ENCODE data around the gene MST1.

The MST1 gene

GRCh38 chr3:49664300-49664699 lies 25.0 kb downstream of the MST1 start:
- Mint-ChIP-seq H3K27ac (peak overlapping the region; percentile 65), H3K9me3 (no peaks in the 10 kb centered on the region), H3K4me3 (no peak overlapping the region), H3K4me1 (peaks cover 6% of the 10 kb centered on the region), H3K36me3 (no peaks in the 10 kb centered on the region)
- DNase-seq (ENCODE audit: low spot score in 2 of 2) (no peak), ATAC-seq (no peak)

GRCh38 chr3:49663831-49664230 lies 25.4 kb downstream of the MST1 start:
- H3K4me1 Mint-ChIP-seq = peaks cover 6% of the 10 kb centered on the region
- no peaks in the 10 kb centered on the region for H3K9me3 Mint-ChIP-seq
- no peak overlapping the region for H3K27ac Mint-ChIP-seq
- ATAC-seq (no peak), DNase-seq (ENCODE audit: low spot score in 2 of 2) (no peak)
- no peak overlapping the region for H3K4me3 Mint-ChIP-seq
- no peaks in the 10 kb centered on the region for H3K36me3 Mint-ChIP-seq

GRCh38 chr3:49662720-49663413 lies 26.4 kb downstream of the MST1 start:
- Mint-ChIP-seq H3K27ac (no peak overlapping the region), H3K36me3 (no peaks in the 10 kb centered on the region), H3K4me3 (no peak overlapping the region), H3K9me3 (no peaks in the 10 kb centered on the region), H3K4me1 (peaks cover 6% of the 10 kb centered on the region)
- ATAC-seq = no peak
- no peak for DNase-seq (ENCODE audit: low spot score in 2 of 2)

- H3K27ac Mint-ChIP-seq = no peak overlapping the region
- ATAC-seq = no peak
- DNase-seq (ENCODE audit: low spot score in 2 of 2) = no peak
- no peak overlapping the region for H3K4me3 Mint-ChIP-seq
- no peaks in the 10 kb centered on the region for H3K9me3 Mint-ChIP-seq
- peaks cover 6% of the 10 kb centered on the region for H3K4me1 Mint-ChIP-seq
- H3K36me3 Mint-ChIP-seq = no peaks in the 10 kb centered on the region
Observed at GRCh38 chr3:49662021-49662420, 27.3 kb downstream of the MST1 start.

- Mint-ChIP-seq H3K9me3 (no peaks in the 10 kb centered on the region), H3K27ac (no peak overlapping the region), H3K4me1 (peaks cover 10% of the 10 kb centered on the region), H3K36me3 (no peaks in the 10 kb centered on the region), H3K4me3 (no peak overlapping the region)
- ATAC-seq = no peak
- no peak for DNase-seq (ENCODE audit: low spot score in 2 of 2)
Observed at GRCh38 chr3:49661281-49661680, 28.0 kb downstream of the MST1 start.

- DNase-seq (ENCODE audit: low spot score in 2 of 2) = no peak
- Mint-ChIP-seq H3K4me1 (peaks cover 5% of the 10 kb centered on the region), H3K36me3 (no peaks in the 10 kb centered on the region), H3K27ac (no peak overlapping the region), H3K4me3 (no peak overlapping the region), H3K9me3 (no peaks in the 10 kb centered on the region)
- no peak for ATAC-seq
Observed at GRCh38 chr3:49659756-49660155, 29.5 kb downstream of the MST1 start.

- Mint-ChIP-seq H3K36me3 (no peaks in the 10 kb centered on the region), H3K4me1 (peaks cover 5% of the 10 kb centered on the region), H3K27ac (no peak overlapping the region), H3K4me3 (no peak overlapping the region), H3K9me3 (no peaks in the 10 kb centered on the region)
- no peak for DNase-seq (ENCODE audit: low spot score in 2 of 2)
- no peak for ATAC-seq
Observed at GRCh38 chr3:49658711-49659110, 30.6 kb downstream of the MST1 start.

GRCh38 chr3:49657208-49657915 lies 31.9 kb downstream of the MST1 start:
- no peak for ATAC-seq
- H3K27ac Mint-ChIP-seq = no peak overlapping the region
- peaks cover 5% of the 10 kb centered on the region for H3K4me1 Mint-ChIP-seq
- DNase-seq (ENCODE audit: low spot score in 2 of 2) = no peak
- H3K4me3 Mint-ChIP-seq = no peak overlapping the region
- no peaks in the 10 kb centered on the region for H3K36me3 Mint-ChIP-seq
- H3K9me3 Mint-ChIP-seq = no peaks in the 10 kb centered on the region

- Mint-ChIP-seq H3K27ac (no peak overlapping the region), H3K9me3 (no peaks in the 10 kb centered on the region), H3K4me1 (peaks cover 5% of the 10 kb centered on the region), H3K36me3 (no peaks in the 10 kb centered on the region), H3K4me3 (no peak overlapping the region)
- DNase-seq (ENCODE audit: low spot score in 2 of 2) (no peak), ATAC-seq (no peak)
Observed at GRCh38 chr3:49656541-49657112, 32.6 kb downstream of the MST1 start.

- Mint-ChIP-seq H3K9me3 (no peaks in the 10 kb centered on the region), H3K27ac (no peak overlapping the region), H3K4me1 (peaks cover 5% of the 10 kb centered on the region), H3K36me3 (no peaks in the 10 kb centered on the region), H3K4me3 (no peak overlapping the region)
- DNase-seq (ENCODE audit: low spot score in 2 of 2) (no peak), ATAC-seq (no peak)
Observed at GRCh38 chr3:49655731-49656285, 33.5 kb downstream of the MST1 start.

- Mint-ChIP-seq H3K36me3 (no peaks in the 10 kb centered on the region), H3K9me3 (no peaks in the 10 kb centered on the region), H3K27ac (no peak overlapping the region), H3K4me1 (peaks cover 5% of the 10 kb centered on the region), H3K4me3 (no peak overlapping the region)
- ATAC-seq (no peak), DNase-seq (ENCODE audit: low spot score in 2 of 2) (no peak)
Observed at GRCh38 chr3:49654955-49655556, 34.2 kb downstream of the MST1 start.

GRCh38 chr3:49654176-49654825 lies 35.0 kb downstream of the MST1 start:
- Mint-ChIP-seq H3K27ac (no peak overlapping the region), H3K4me3 (no peak overlapping the region)

GRCh38 chr3:49653621-49654020 lies 35.7 kb downstream of the MST1 start:
- ATAC-seq (no peak), DNase-seq (ENCODE audit: low spot score in 2 of 2) (no peak)
- Mint-ChIP-seq H3K27ac (no peak overlapping the region), H3K4me1 (peaks cover 5% of the 10 kb centered on the region), H3K4me3 (no peak overlapping the region), H3K9me3 (no peaks in the 10 kb centered on the region), H3K36me3 (no peaks in the 10 kb centered on the region)

More at GRCh38 chr3:49654176-49654825, 35.0 kb downstream of the MST1 start:
- no peaks in the 10 kb centered on the region for H3K9me3 Mint-ChIP-seq
- no peak for DNase-seq (ENCODE audit: low spot score in 2 of 2)
- ATAC-seq = no peak
- H3K36me3 Mint-ChIP-seq = no peaks in the 10 kb centered on the region
- peaks cover 5% of the 10 kb centered on the region for H3K4me1 Mint-ChIP-seq

- no peaks in the 10 kb centered on the region for H3K9me3 Mint-ChIP-seq
- H3K27ac Mint-ChIP-seq = no peak overlapping the region
- DNase-seq (ENCODE audit: low spot score in 2 of 2) (no peak), ATAC-seq (no peak)
- H3K4me1 Mint-ChIP-seq = peaks cover 5% of the 10 kb centered on the region
- H3K36me3 Mint-ChIP-seq = no peaks in the 10 kb centered on the region
- H3K4me3 Mint-ChIP-seq = no peak overlapping the region
Observed at GRCh38 chr3:49652903-49653415, 36.3 kb downstream of the MST1 start.
